Uterus (tissue), 2 donors: ENCODE results near the gene VPS9D1.

ENCODE experiments used
- CTCF ChIP-seq, 4 experiments: fragments of 200-600 bp in 2 of 4; fragments of 450-650 bp in 2 of 4; sonication (generic) in 2 of 4; IDR thresholded peaks; one replicate each; pipeline ENCODE4 v1.5.1; 2016 to 2019; ENCODE audit warnings: antibody characterized with exemption in 4 of 4, mild to moderate bottlenecking in 2 of 4, moderate library complexity in 1 of 4
- POLR2A ChIP-seq, 2 donors: fragments of 450-650 bp; IDR thresholded peaks; one replicate each; pipeline ENCODE4 v1.6.1; 2016; ENCODE audit warnings: antibody characterized with exemption in 2 of 2, mild to moderate bottlenecking in 1 of 2, moderate library complexity in 1 of 2

- TF ChIP-seq CTCF (IDR thresholded peaks at IDR 0.05) (no peak), POLR2A (IDR thresholded peaks at IDR 0.05) (no peak)
These were observed 50.9 kb downstream of the VPS9D1 start for GRCh38 chr16:89669755-89670154.
